WTC11 (cell line): ENCODE data around the gene KIAA1958. TPM values are rescaled to one million over a fixed set of nuclear protein-coding genes. Genes with fewer than 3 reads are reported as not detected.

Experiments used
- ATAC-seq: fragments of 200-7000 bp; cut with Tn5 transposase; 2 replicates; pipeline ENCODE4 v1.10.0; 2021; ENCODE audit warnings: mild to moderate bottlenecking, moderate library complexity
- CTCF ChIA-PET: fragments of 300-600 bp; sonication (Branson Sonifier 250); formaldehyde crosslinking; loops from one replicate; lab custom pipeline; 2021; ENCODE audit warnings: antibody characterized with exemption; lab: Charles Lee
- POLR2A ChIA-PET: fragments of 350-600 bp; sonication (Branson Sonifier 250); formaldehyde crosslinking; loops from one replicate; lab custom pipeline; 2021; ENCODE audit warnings: antibody characterized with exemption; lab: Charles Lee
- DNase-seq: peaks from one replicate; pipeline ENCODE4 v3.0.0; 2021; ENCODE audit warnings: low spot score
- H3K27ac Mint-ChIP-seq: 2 replicates; pipeline ENCODE4 v1.8.0; 2021; ENCODE audit warnings: mixed read lengths
- H3K27me3 Mint-ChIP-seq: 2 replicates; pipeline ENCODE4 v1.8.0; 2021; ENCODE audit warnings: low read depth, mild to moderate bottlenecking, moderate library complexity, mixed read lengths
- H3K36me3 Mint-ChIP-seq: 2 replicates; pipeline ENCODE4 v1.8.0; 2021; ENCODE audit warnings: mixed read lengths
- H3K4me1 Mint-ChIP-seq: 2 replicates; pipeline ENCODE4 v1.8.0; 2022; ENCODE audit warnings: mixed read lengths
- H3K4me3 Mint-ChIP-seq: 2 replicates; pipeline ENCODE4 v1.8.0; 2021; ENCODE audit warnings: mild to moderate bottlenecking, moderate library complexity, mixed read lengths
- H3K9me3 Mint-ChIP-seq: 2 replicates; pipeline ENCODE4 v1.8.0; 2021; ENCODE audit warnings: mixed read lengths
- AFF4 ChIP-seq: sonication (generic); formaldehyde crosslinking; IDR thresholded peaks from 2 replicates; pipeline ENCODE4 v1.8.1; 2023; ENCODE audit warnings: mild to moderate bottlenecking, missing genetic modification reagents, borderline replicate concordance
- ATF2 ChIP-seq: sonication (generic); formaldehyde crosslinking; IDR thresholded peaks from 2 replicates; pipeline ENCODE4 v1.8.1; 2022; ENCODE audit warnings: low read depth, missing genetic modification reagents, borderline replicate concordance
- CREB1 ChIP-seq: sonication (generic); formaldehyde crosslinking; IDR thresholded peaks from 2 replicates; pipeline ENCODE4 v1.8.0; 2023; ENCODE audit warnings: mild to moderate bottlenecking, missing genetic modification reagents
- ESRRA ChIP-seq: sonication (generic); formaldehyde crosslinking; IDR thresholded peaks from 2 replicates; pipeline ENCODE4 v1.8.1; 2022; ENCODE audit warnings: mild to moderate bottlenecking, missing genetic modification reagents, borderline replicate concordance
- HMGA2 ChIP-seq: fragments of 250-450 bp; sonication (Bioruptor Pico); IDR thresholded peaks from 2 replicates; pipeline ENCODE4 v1.4.0; 2021; ENCODE audit warnings: mild to moderate bottlenecking, moderate library complexity
- KAT7 ChIP-seq: sonication (generic); formaldehyde crosslinking; IDR thresholded peaks from 2 replicates; pipeline ENCODE4 v1.8.1; 2023; ENCODE audit warnings: missing genetic modification reagents, mild to moderate bottlenecking, borderline replicate concordance
- MLX ChIP-seq: sonication (generic); formaldehyde crosslinking; IDR thresholded peaks from 2 replicates; pipeline ENCODE4 v1.8.1; 2023; ENCODE audit warnings: mild to moderate bottlenecking, missing genetic modification reagents, moderate library complexity
- MXD4 ChIP-seq: fragments of 250-450 bp; sonication (Bioruptor Pico); IDR thresholded peaks from 2 replicates; pipeline ENCODE4 v1.8.0; 2021; ENCODE audit warnings: mild to moderate bottlenecking, moderate library complexity, borderline replicate concordance
- MYBL2 ChIP-seq: sonication (generic); formaldehyde crosslinking; IDR thresholded peaks from 2 replicates; pipeline ENCODE4 v1.8.1; 2023; ENCODE audit warnings: mild to moderate bottlenecking, moderate library complexity, missing genetic modification reagents
- NR2C2 ChIP-seq: sonication (generic); formaldehyde crosslinking; IDR thresholded peaks from 2 replicates; pipeline ENCODE4 v1.8.0; 2022; ENCODE audit warnings: mild to moderate bottlenecking, missing genetic modification reagents
- NR3C1 ChIP-seq: sonication (generic); formaldehyde crosslinking; conservative IDR thresholded peaks from 2 replicates; pipeline ENCODE4 v1.8.1; 2023; ENCODE audit warnings: low read depth, mild to moderate bottlenecking, missing genetic modification reagents
- OVOL2 ChIP-seq: fragments of 250-450 bp; sonication (Bioruptor Pico); IDR thresholded peaks from 2 replicates; pipeline ENCODE4 v1.9.0; 2021; ENCODE audit warnings: mild to moderate bottlenecking, borderline replicate concordance
- RORB ChIP-seq: fragments of 250-450 bp; sonication (Bioruptor Pico); IDR thresholded peaks from 2 replicates; pipeline ENCODE4 v1.9.0; 2021; ENCODE audit warnings: mild to moderate bottlenecking
- SMAD3 ChIP-seq: sonication (generic); formaldehyde crosslinking; IDR thresholded peaks from 2 replicates; pipeline ENCODE4 v1.8.0; 2022; ENCODE audit warnings: missing genetic modification reagents, mild to moderate bottlenecking, borderline replicate concordance
- STAT6 ChIP-seq: sonication (generic); formaldehyde crosslinking; conservative IDR thresholded peaks from 2 replicates; pipeline ENCODE4 v1.8.1; 2023; ENCODE audit warnings: mild to moderate bottlenecking, low read depth, missing genetic modification reagents, moderate library complexity
- TEAD1 ChIP-seq: sonication (generic); formaldehyde crosslinking; IDR thresholded peaks from 2 replicates; pipeline ENCODE4 v1.8.0; 2022; ENCODE audit warnings: mild to moderate bottlenecking, missing genetic modification reagents
- ZBTB43 ChIP-seq: sonication (generic); formaldehyde crosslinking; IDR thresholded peaks from 2 replicates; pipeline ENCODE4 v1.8.1; 2023; ENCODE audit warnings: mild to moderate bottlenecking, missing genetic modification reagents
- ZNF121 ChIP-seq: sonication (generic); formaldehyde crosslinking; IDR thresholded peaks from 2 replicates; pipeline ENCODE4 v1.8.0; 2023; ENCODE audit warnings: missing genetic modification reagents
- ZNF281 ChIP-seq: sonication (generic); formaldehyde crosslinking; IDR thresholded peaks from 2 replicates; pipeline ENCODE4 v1.8.0; 2023; ENCODE audit warnings: mild to moderate bottlenecking, missing genetic modification reagents
- ZNF416 ChIP-seq: fragments of 250-450 bp; sonication (Bioruptor Pico); IDR thresholded peaks from 2 replicates; pipeline ENCODE4 v1.9.0; 2021; ENCODE audit warnings: mild to moderate bottlenecking, inconsistent platforms
- ZNF423 ChIP-seq: fragments of 250-450 bp; sonication (Bioruptor Pico); IDR thresholded peaks from 2 replicates; pipeline ENCODE4 v2.1.2; 2022; ENCODE audit warnings: mild to moderate bottlenecking, moderate library complexity
- ZNF512 ChIP-seq: sonication (generic); formaldehyde crosslinking; IDR thresholded peaks from 2 replicates; pipeline ENCODE4 v1.8.1; 2022; ENCODE audit warnings: missing genetic modification reagents, borderline replicate concordance
- total RNA-seq: library from RNA; stranded (reverse); gene quantifications from 3 replicates; pipeline ENCODE4 v1.2.3, GENCODE V29; 2021

The KIAA1958 gene
- total RNA-seq, 1 experiment from 2014 or later = 41.0 TPM

- TF ChIP-seq CREB1 (CRISPR knock-in tag) (no peak), SMAD3 (CRISPR knock-in tag) (no peak), KAT7 (CRISPR knock-in tag) (no peak), OVOL2 (CRISPR knock-in tag) (no peak), STAT6 (CRISPR knock-in tag) (no peak), MXD4 (CRISPR knock-in tag) (no peak), NR2C2 (CRISPR knock-in tag) (no peak), ZNF281 (CRISPR knock-in tag) (no peak), ZNF423 (CRISPR knock-in tag) (no peak), ESRRA (no peak), HMGA2 (CRISPR knock-in tag) (no peak), ZNF416 (no peak), NR3C1 (CRISPR knock-in tag) (no peak)
- ChIA-PET CTCF (no interaction called here), POLR2A (no interaction called here)
- Mint-ChIP-seq H3K36me3 (peaks cover 7% of the 10 kb centered on the region; the same call in 1 of the 2 replicates), H3K27me3 (no peaks in the 10 kb centered on the region), H3K4me1 (peaks cover 38% of the 10 kb centered on the region), H3K27ac (peak overlapping the region; percentile 81), H3K9me3 (peaks cover 3% of the 10 kb centered on the region; the same call in 1 of the 2 replicates), H3K4me3 (no peak overlapping the region)
- ATAC-seq = no peak
- DNase-seq = no peak
Observed at GRCh38 chr9:112655668-112656067, 169.0 kb downstream of the KIAA1958 start.

- H3K9me3 Mint-ChIP-seq = peaks cover 3% of the 10 kb centered on the region; the same call in 1 of the 2 replicates
- ChIA-PET POLR2A (no interaction called here), CTCF (no interaction called here)
- no peak overlapping the region for H3K4me3 Mint-ChIP-seq
- H3K27ac Mint-ChIP-seq = no peak overlapping the region
- peaks cover 7% of the 10 kb centered on the region; the same call in 1 of the 2 replicates for H3K36me3 Mint-ChIP-seq
- peaks cover 10% of the 10 kb centered on the region for H3K4me1 Mint-ChIP-seq
- ATAC-seq (no peak), DNase-seq (no peak)
- H3K27me3 Mint-ChIP-seq = no peaks in the 10 kb centered on the region
- TF ChIP-seq RORB (CRISPR knock-in tag) (no peak), ZNF512 (CRISPR knock-in tag) (no peak), ZBTB43 (CRISPR knock-in tag) (no peak), MLX (CRISPR knock-in tag) (no peak), ATF2 (no peak), KAT7 (CRISPR knock-in tag) (no peak), MYBL2 (no peak), AFF4 (CRISPR knock-in tag) (no peak), ZNF121 (CRISPR knock-in tag) (no peak), TEAD1 (no peak)
Observed at GRCh38 chr9:112659906-112660305, 173.3 kb downstream of the KIAA1958 start.
